ENCODE results near the gene TXNIP. TPM values are rescaled to one million over a fixed set of nuclear protein-coding genes. Genes with fewer than 3 reads are reported as not detected.

The TXNIP gene
- total RNA-seq, 1 experiment from 2014 or later = 27.3 TPM

GRCh38 chr1:145959333-145959732 lies 37.0 kb downstream of the TXNIP start:
- Histone ChIP-seq H3K4me3 (ENCODE audit: low read depth, low read length, poor library complexity, severe bottlenecking) (no peak overlapping the region), H3K9me3 (ENCODE audit: low read depth, low read length, poor library complexity, severe bottlenecking) (no peaks in the 10 kb centered on the region), H3K27ac (ENCODE audit: low read depth, low read length, poor library complexity, severe bottlenecking) (no peak overlapping the region), H3K4me1 (ENCODE audit: insufficient read depth, low read length, poor library complexity, severe bottlenecking) (peaks cover 55% of the 10 kb centered on the region), H3K36me3 (ENCODE audit: insufficient read depth, low read length, poor library complexity, severe bottlenecking) (no peaks in the 10 kb centered on the region), H3K27me3 (replicated peaks; ENCODE audit: insufficient read depth, low read depth, low read length, poor library complexity) (no peaks in the 10 kb centered on the region)
- CTCF ChIA-PET = no interaction called here
- TF ChIP-seq EZH2 (IDR thresholded peaks at IDR 0.05; ENCODE audit: borderline replicate concordance, low read depth, low read length, poor library complexity, severe bottlenecking) (no peak), CTCF (conservative IDR thresholded peaks at IDR 0.05; ENCODE audit: low read depth, low read length) (no peak)
- DNase-seq (ENCODE audit: low spot score) = no peak
- intact Hi-C loops (cut with micrococcal nuclease; ENCODE audit: unreplicated experiment) = loop anchor here (5.0 kb wide), 1 partner anchor 102 kb away; the partner anchor contains the start of gene PIAS3
- no TSS peak for BruUV-seq (replicated peaks)
- POLR2A ChIA-PET (ENCODE audit: low non-redundant PET) = no interaction called here

GRCh38 chr1:145958734-145959133 lies 37.6 kb downstream of the TXNIP start:
- BruUV-seq (replicated peaks) = no TSS peak
- ChIA-PET POLR2A (ENCODE audit: low non-redundant PET) (no interaction called here), CTCF (interaction anchor here (1.2 kb wide), 2 partner anchors 19 to 31 kb away, joined by 4 to 5 read pairs; partner anchors contain the start of gene RBM8A)
- intact Hi-C loops (cut with micrococcal nuclease; ENCODE audit: unreplicated experiment) = loop anchor here (5.0 kb wide), 1 partner anchor 101 kb away; the partner anchor contains the start of gene PIAS3
- Histone ChIP-seq H3K36me3 (ENCODE audit: insufficient read depth, low read length, poor library complexity, severe bottlenecking) (no peaks in the 10 kb centered on the region), H3K4me3 (ENCODE audit: low read depth, low read length, poor library complexity, severe bottlenecking) (no peak overlapping the region), H3K4me1 (ENCODE audit: insufficient read depth, low read length, poor library complexity, severe bottlenecking) (peaks cover 53% of the 10 kb centered on the region), H3K27me3 (replicated peaks; ENCODE audit: insufficient read depth, low read depth, low read length, poor library complexity) (no peaks in the 10 kb centered on the region), H3K9me3 (ENCODE audit: low read depth, low read length, poor library complexity, severe bottlenecking) (no peaks in the 10 kb centered on the region), H3K27ac (ENCODE audit: low read depth, low read length, poor library complexity, severe bottlenecking) (no peak overlapping the region)
- TF ChIP-seq EZH2 (IDR thresholded peaks at IDR 0.05; ENCODE audit: borderline replicate concordance, low read depth, low read length, poor library complexity, severe bottlenecking) (no peak), CTCF (conservative IDR thresholded peaks at IDR 0.05; ENCODE audit: low read depth, low read length) (no peak)
- DNase-seq (ENCODE audit: low spot score) = no peak

GRCh38 chr1:145957443-145958319 lies 38.7 kb downstream of the TXNIP start, which contains the start of gene LIX1L:
LIX1L (minus strand) TSS chr1:145958017; CDS start chr1:145957927, 90 bp downstream.
- intact Hi-C loops (cut with micrococcal nuclease; ENCODE audit: unreplicated experiment) = loop anchor here (5.0 kb wide), 1 partner anchor 100 kb away; the partner anchor contains the start of gene PIAS3
- no peak for TF ChIP-seq CTCF (conservative IDR thresholded peaks at IDR 0.05; ENCODE audit: low read depth, low read length)
- no peak for TF ChIP-seq EZH2 (IDR thresholded peaks at IDR 0.05; ENCODE audit: borderline replicate concordance, low read depth, low read length, poor library complexity, severe bottlenecking)

More at GRCh38 chr1:145957443-145958319, 38.7 kb downstream of the TXNIP start, which contains the start of gene LIX1L:
- ChIA-PET POLR2A (ENCODE audit: low non-redundant PET) (interaction anchor here (0.7 kb wide), 2 partner anchors 30 to 38 kb away, joined by 4 to 6 read pairs; partner anchors contain the start of gene RBM8A), CTCF (interaction anchor here (0.7 to 1.2 kb wide), 3 partner anchors 20 to 65 kb away, joined by 3 to 5 read pairs (median 4); partner anchors contain the start of gene RBM8A)
- Histone ChIP-seq H3K4me3 (ENCODE audit: low read depth, low read length, poor library complexity, severe bottlenecking) (peak within 1 kb of the TSS; percentile 69), H3K9me3 (ENCODE audit: low read depth, low read length, poor library complexity, severe bottlenecking) (no peaks in the 10 kb centered on the region), H3K27me3 (replicated peaks; ENCODE audit: insufficient read depth, low read depth, low read length, poor library complexity) (no peaks in the 10 kb centered on the region), H3K27ac (ENCODE audit: low read depth, low read length, poor library complexity, severe bottlenecking) (peak within 1 kb of the TSS; percentile 90), H3K36me3 (ENCODE audit: insufficient read depth, low read length, poor library complexity, severe bottlenecking) (no peaks in the 10 kb centered on the region), H3K4me1 (ENCODE audit: insufficient read depth, low read length, poor library complexity, severe bottlenecking) (peaks cover 43% of the 10 kb centered on the region)
- peak; percentile 99 for DNase-seq (ENCODE audit: low spot score)
- no TSS peak for BruUV-seq (replicated peaks)
